Choroid plexus epithelial cell (primary cell): Measurements from ENCODE around the gene MAD1L1.

Experiments
- DNase-seq: peaks from one replicate; pipeline ENCODE4 v3.0.0-alpha.2; 2010; ENCODE audit warnings: low read depth
- H3K4me3 ChIP-seq: 2 replicates; pipeline ENCODE4 v1.5.1; 2011; ENCODE audit warnings: low read depth, mild to moderate bottlenecking, control low read depth, low read length, moderate library complexity
- TF ChIP-seq, protein P1 (sequence below): conservative IDR thresholded peaks from 2 replicates; pipeline ENCODE4 v1.5.1; 2011; ENCODE audit warnings: low read depth, mild to moderate bottlenecking, control low read depth, inconsistent platforms, low read length, moderate library complexity

Gene MAD1L1

DNA sequence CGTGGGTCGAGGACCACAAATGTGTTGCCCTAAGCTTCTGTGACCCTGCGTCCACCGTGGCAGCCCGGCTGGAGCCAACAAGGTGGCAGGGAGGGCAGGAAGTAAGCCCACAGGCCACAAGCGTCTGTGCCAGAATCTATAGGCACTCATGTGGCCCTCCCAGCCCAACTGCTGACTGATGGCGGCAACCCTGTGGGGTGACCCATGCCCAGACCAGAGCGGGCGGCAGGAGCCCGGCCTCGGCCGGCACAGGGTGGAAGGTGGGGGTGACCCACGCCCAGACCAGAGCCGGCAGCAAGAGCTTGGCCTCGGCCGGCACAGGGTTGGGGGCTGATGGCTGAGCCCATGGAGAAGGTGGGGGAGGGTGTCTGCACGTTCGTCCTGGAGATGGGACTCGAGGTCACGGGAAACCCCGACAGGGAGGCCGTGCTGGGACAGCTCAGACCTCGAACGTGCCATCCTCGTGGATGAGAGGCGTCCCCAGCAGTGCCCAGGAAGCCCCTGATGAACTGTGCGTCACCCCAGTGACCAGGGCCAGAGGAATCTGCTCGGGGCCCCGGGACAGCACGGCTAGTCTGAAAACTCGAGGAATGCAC lies 381.7 kb downstream of the MAD1L1 start:
- DNase-seq: no peak
- no peak overlapping the region for H3K4me3 ChIP-seq
- TF ChIP-seq, protein P1, sequence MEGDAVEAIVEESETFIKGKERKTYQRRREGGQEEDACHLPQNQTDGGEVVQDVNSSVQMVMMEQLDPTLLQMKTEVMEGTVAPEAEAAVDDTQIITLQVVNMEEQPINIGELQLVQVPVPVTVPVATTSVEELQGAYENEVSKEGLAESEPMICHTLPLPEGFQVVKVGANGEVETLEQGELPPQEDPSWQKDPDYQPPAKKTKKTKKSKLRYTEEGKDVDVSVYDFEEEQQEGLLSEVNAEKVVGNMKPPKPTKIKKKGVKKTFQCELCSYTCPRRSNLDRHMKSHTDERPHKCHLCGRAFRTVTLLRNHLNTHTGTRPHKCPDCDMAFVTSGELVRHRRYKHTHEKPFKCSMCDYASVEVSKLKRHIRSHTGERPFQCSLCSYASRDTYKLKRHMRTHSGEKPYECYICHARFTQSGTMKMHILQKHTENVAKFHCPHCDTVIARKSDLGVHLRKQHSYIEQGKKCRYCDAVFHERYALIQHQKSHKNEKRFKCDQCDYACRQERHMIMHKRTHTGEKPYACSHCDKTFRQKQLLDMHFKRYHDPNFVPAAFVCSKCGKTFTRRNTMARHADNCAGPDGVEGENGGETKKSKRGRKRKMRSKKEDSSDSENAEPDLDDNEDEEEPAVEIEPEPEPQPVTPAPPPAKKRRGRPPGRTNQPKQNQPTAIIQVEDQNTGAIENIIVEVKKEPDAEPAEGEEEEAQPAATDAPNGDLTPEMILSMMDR: no peak

DNA sequence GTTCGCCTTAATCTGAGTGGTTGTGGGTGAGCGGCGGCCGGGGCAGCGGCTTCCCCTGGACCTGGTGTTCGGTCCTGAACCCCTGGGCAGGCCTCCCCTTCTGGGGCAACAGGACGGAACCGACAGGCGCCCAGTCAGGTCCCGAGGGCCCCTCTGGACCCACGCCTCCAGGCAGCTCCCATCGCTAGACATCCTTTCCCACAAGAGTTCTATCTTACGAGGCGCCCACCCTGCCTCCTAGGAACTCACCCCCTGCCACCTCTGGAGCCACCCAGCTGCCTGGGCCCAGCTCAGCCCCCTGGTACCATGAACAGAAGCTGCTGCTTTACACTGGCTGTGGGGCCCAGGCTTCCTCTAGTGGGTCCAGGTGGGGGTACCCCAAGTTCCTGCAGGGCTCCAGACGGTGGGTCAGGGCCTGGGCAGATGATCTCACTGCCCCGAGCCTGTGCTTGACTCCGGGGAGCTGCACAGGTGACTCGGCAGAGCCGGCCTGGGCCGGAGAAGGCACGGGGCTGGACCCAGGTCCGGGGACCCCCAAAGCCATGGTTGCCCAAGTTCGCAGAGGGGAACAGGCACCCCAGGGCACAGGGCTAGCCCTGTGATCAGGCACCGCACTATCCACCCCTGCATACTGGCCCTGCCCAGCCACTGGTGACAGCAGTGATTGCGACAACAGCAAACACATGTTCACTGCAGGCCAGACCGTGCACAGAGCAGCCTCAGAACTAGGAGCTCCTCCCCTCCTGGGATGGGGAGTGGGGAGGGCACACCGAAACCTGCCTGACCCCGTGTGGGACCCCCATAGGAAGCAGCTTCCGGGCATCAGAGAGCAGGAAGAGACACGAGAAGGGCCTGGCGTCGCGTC lies 382.4 kb downstream of the MAD1L1 start:
- no peak overlapping the region for H3K4me3 ChIP-seq
- TF ChIP-seq, protein P1: no peak
- no peak for DNase-seq

DNA sequence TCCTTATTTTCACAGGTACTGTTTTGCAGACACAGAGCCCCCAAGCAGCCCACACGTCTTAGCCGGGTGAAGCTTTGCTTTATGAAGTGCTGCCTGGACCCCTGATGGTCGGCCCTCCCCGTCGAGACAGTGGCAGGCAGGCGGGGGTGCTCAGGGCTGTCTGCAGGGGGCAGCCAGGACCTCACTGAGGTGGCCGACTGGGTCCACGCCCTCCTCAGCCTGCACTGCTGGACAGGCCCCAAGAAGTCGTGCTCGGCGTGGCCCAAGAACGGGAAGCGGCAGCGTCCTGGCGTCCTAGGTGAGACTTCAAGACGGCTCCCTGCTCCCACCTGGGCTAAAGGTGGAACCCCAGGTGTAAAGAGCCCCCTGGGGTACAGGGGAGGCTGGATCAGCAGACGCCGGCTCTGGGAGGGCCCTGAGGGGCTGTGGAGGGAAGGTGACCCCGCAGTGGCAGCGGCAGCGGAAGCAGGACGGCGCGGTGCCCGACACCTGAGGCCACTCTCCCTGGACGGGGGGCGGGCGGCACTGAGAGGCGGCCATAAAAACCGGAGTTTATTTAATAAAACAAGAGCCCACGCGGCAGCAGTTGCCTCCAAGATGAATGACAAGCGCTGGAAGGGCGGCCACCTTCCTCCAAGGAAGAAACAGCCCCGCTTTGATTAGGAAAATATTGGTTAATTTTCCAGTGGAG lies 383.2 kb downstream of the MAD1L1 start:
- TF ChIP-seq, protein P1: no peak
- H3K4me3 ChIP-seq: no peak overlapping the region
- DNase-seq: no peak

- H3K4me3 ChIP-seq: no peak overlapping the region
- no peak for DNase-seq
- TF ChIP-seq, protein P1: no peak
These were observed 383.8 kb downstream of the MAD1L1 start for GRCh38 chr7:1848911-1849311.

DNA sequence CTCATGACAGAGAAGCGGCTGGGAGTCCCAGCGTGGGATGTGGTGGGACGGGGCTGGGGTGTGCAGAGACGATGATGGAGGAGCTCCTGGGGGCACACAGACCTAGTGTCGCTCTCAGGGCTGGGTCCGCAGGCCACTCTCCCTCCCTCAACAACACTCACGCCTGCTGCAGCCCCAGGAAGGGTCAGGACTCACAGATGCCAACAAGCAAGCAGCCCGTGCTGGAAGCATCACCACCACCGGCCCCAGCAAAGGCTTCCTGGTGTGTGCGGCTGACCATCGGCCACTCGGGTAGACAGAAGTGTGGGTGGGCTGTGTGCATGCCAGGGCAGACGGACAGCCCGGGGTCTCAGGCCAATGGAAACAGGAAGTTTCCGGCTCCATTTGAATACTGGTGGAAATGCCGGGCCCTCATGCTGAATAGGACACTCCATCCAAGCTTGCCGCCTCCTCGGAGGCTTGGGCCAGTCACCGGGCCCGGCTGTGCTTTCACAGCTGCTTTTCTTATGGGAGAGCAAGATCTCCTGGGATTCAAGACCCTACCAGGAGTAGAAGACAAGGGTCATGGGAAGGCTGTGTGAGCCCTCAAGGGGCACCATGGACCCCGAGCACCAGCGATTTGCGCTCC lies 384.6 kb downstream of the MAD1L1 start:
- no peak for DNase-seq
- no peak overlapping the region for H3K4me3 ChIP-seq

GRCh38 chr7:1847260-1848001 lies 385.3 kb downstream of the MAD1L1 start:
- TF ChIP-seq, protein P1: no peak
- DNase-seq: no peak
- H3K4me3 ChIP-seq: no peak overlapping the region

More for the DNA sequence above, 384.6 kb downstream of the MAD1L1 start:
- TF ChIP-seq, protein P1: no peak
